MM.1S (cell line): ENCODE data around the gene PKD1.

Experiments
- CTCF ChIP-seq: fragments of 300-600 bp; sonication (generic); IDR thresholded peaks from 2 replicates; pipeline ENCODE4 v1.5.1; 2016; ENCODE audit warnings: antibody characterized with exemption, low read length, mixed read lengths
- EZH2 ChIP-seq: fragments of 300-600 bp; sonication (generic); optimal IDR thresholded peaks from 2 replicates; pipeline ENCODE3; 2017; ENCODE audit warnings: low read depth, mild to moderate bottlenecking, antibody characterized with exemption, low read length, mixed read lengths

GRCh38 chr16:2092866-2093265, 42.8 kb downstream of the PKD1 start:
- TF ChIP-seq CTCF (no peak), EZH2 (no peak)
